Activated CD4-positive, alpha-beta T cell treated with anti-CD3 and anti-CD28 coated beads for 1 hour (primary cell): ENCODE measurements around the gene TCF12.
"Not testable (repeated sequence)": the region's sequence is repeated elsewhere in the genome, so short reads cannot be mapped to it uniquely, and the experiment has no call there.

Source experiments
- DNase-seq: peaks from one replicate; pipeline ENCODE4 v3.0.0-alpha.2; 2020

TCF12 gene

GRCh38 chr15:56948000-56948763 is 29.7 kb downstream of the TCF12 start:
- DNase-seq = no peak

GRCh38 chr15:56948764-56949101 is 30.3 kb downstream of the TCF12 start:
- DNase-seq = no peak

GRCh38 chr15:56950979-56951378 is 32.5 kb downstream of the TCF12 start:
- no peak for DNase-seq

- DNase-seq = no peak
These were observed 35.3 kb downstream of the TCF12 start for GRCh38 chr15:56953790-56954189.

GRCh38 chr15:56955011-56955410 is 36.6 kb downstream of the TCF12 start:
- not testable (repeated sequence) for DNase-seq

- DNase-seq = no peak
These were observed 38.1 kb downstream of the TCF12 start for GRCh38 chr15:56956538-56956937.

GRCh38 chr15:56957812-56958406 is 39.5 kb downstream of the TCF12 start:
- no peak for DNase-seq

GRCh38 chr15:56959318-56959648 is 40.8 kb downstream of the TCF12 start:
- DNase-seq = no peak

GRCh38 chr15:56960116-56960515 is 41.7 kb downstream of the TCF12 start:
- no peak for DNase-seq

- no peak for DNase-seq
These were observed 44.7 kb downstream of the TCF12 start for GRCh38 chr15:56963126-56963525.

- no peak for DNase-seq
These were observed 45.3 kb downstream of the TCF12 start for GRCh38 chr15:56963710-56964109.

GRCh38 chr15:56964182-56964581 is 45.7 kb downstream of the TCF12 start:
- no peak for DNase-seq

- no peak for DNase-seq
These were observed 47.0 kb downstream of the TCF12 start for GRCh38 chr15:56965231-56966013.

- no peak for DNase-seq
These were observed 48.9 kb downstream of the TCF12 start for GRCh38 chr15:56967336-56967735.

- no peak for DNase-seq
These were observed 49.8 kb downstream of the TCF12 start for GRCh38 chr15:56968256-56968655.

GRCh38 chr15:56968821-56969220 is 50.4 kb downstream of the TCF12 start:
- no peak for DNase-seq

- no peak for DNase-seq
These were observed 50.9 kb downstream of the TCF12 start for GRCh38 chr15:56969265-56969895.

- no peak for DNase-seq
These were observed 53.1 kb downstream of the TCF12 start for GRCh38 chr15:56971571-56971970.

GRCh38 chr15:56972016-56972415 is 53.6 kb downstream of the TCF12 start:
- DNase-seq = no peak

- DNase-seq = no peak
These were observed 54.0 kb downstream of the TCF12 start for GRCh38 chr15:56972426-56972825.

- no peak for DNase-seq
These were observed 55.0 kb downstream of the TCF12 start for GRCh38 chr15:56973463-56973862.

- no peak for DNase-seq
These were observed 58.8 kb downstream of the TCF12 start for GRCh38 chr15:56977232-56977631.

GRCh38 chr15:56978898-56979662 is 60.6 kb downstream of the TCF12 start:
- no peak for DNase-seq
